Left ventricle myocardium superior (tissue), 1 donor: ENCODE data around the gene CARD11. TPM values are rescaled to one million over a fixed set of nuclear protein-coding genes. Genes with fewer than 3 reads are reported as not detected.
"Not testable (repeated sequence)": the region's sequence is repeated elsewhere in the genome, so short reads cannot be mapped to it uniquely, and the experiment has no call there.

ENCODE experiments used
- ATAC-seq: fragments of 200-7000 bp; cut with Tn5 transposase; one replicate; pipeline ENCODE4 v1.9.1; 2020; ENCODE audit warnings: mild to moderate bottlenecking, moderate library complexity
- DNase-seq: peaks from one replicate; pipeline ENCODE4 v3.0.0-alpha.2; 2020
- intact Hi-C: fragments of 100-400 bp; cut with micrococcal nuclease; formaldehyde crosslinking; loops from one replicate; pipeline ENCODE4 v1.11.0; 2022
- total RNA-seq: library from RNA; stranded (reverse); fragmentation: NEBNext Ultra II Directional; extraction: Animal tissue kit (Norgen Biotek cat#: 25700); gene quantifications from one replicate; pipeline ENCODE4 v1.2.1, GENCODE V29; 2021
- donor health status: DM: no; HTN: yes; CAD: no; lungs with severe emphysema.

The CARD11 gene
- total RNA-seq, 1 donor from 2014 or later: 0.37 TPM

DNA sequence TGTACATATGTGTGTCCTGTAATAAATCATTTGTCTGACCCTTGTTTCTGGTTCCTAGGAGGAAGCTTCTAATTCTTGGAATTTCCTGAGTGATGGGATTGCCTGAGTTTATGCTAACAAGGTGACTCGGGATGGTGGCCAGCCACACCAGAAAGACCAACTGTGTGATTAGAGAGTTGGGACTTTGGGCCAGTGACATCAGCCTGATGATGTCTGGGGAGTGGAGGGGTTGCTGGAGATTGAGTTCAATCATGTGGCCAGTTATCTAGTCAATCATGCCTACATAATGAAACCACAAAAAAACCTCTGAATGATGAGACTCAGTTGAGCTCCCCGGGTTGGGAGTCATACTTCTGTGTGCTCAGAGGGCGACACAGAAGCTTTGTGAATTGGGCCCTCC, 23.5 kb upstream of the CARD11 start:
- DNase-seq (no peak), ATAC-seq (no peak)
- intact Hi-C loops: no loop called here

DNA sequence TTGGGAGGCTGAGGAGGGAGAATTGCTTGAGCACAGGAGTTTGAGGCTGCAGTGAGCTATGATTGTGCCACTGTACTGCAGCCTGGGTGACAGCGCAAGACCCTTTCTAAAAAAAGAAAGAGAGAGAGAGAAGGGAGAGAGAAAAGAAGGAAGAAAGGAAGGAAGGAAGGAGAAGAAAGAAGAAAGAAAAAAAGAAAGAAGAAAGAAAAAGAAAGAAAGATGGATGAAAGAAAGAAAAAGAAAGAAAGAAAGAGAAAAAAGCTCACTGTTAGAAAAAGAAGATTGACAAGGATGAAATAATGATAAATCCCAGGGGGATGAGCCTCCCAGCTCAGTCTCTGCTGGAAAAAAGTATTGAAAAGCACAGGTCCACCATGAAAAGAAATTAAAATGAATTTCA, 22.8 kb upstream of the CARD11 start:
- ATAC-seq (no peak), DNase-seq (no peak)
- intact Hi-C loops: no loop called here

- ATAC-seq (no peak), DNase-seq (peak; percentile 50)
- intact Hi-C loops: no loop called here
Observed at GRCh38 chr7:3065724-3066143, 22.1 kb upstream of the CARD11 start.

DNA sequence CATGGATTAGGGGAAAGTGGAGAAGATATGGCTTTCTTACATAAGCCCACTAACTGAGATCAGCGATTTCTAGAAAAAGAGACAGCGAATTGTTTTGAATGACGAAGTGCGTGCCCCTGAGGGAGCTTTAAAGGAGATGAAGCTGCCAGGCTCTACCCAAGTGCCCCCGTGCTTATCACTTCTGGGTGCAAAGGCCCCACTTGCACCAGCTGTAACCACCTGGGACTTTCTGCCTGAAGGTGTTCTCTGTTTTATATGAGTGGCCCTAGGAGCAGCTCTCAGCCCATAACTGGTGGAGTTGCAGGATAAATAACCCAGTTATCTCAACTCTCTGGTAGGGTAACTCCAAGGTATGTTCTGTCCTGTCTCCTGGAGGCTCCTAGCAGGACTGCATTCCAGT, 20.4 kb upstream of the CARD11 start:
- DNase-seq (no peak), ATAC-seq (no peak)
- intact Hi-C loops: no loop called here

- intact Hi-C loops: no loop called here
- ATAC-seq (no peak), DNase-seq (no peak)
Observed at GRCh38 chr7:3063016-3063753, 19.5 kb upstream of the CARD11 start.

DNA sequence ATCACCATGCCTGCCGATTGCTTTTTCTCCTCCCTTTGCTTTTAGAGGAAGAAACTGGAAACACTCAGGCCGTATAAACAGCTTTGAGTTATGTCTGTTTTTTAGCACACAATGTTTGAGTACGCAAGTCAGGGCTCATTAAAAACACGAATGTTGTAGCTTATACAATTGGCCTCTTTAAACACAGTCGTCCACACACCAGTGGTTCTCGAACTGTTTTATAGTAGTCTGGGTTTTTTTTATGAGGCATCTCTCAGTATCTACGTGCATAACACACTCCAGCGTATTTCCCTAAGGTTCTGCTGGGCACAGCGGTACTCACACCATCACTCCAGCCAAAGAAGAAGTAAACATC, 13.4 kb upstream of the CARD11 start:
- ATAC-seq (no peak), DNase-seq (no peak)
- intact Hi-C loops: no loop called here

DNA sequence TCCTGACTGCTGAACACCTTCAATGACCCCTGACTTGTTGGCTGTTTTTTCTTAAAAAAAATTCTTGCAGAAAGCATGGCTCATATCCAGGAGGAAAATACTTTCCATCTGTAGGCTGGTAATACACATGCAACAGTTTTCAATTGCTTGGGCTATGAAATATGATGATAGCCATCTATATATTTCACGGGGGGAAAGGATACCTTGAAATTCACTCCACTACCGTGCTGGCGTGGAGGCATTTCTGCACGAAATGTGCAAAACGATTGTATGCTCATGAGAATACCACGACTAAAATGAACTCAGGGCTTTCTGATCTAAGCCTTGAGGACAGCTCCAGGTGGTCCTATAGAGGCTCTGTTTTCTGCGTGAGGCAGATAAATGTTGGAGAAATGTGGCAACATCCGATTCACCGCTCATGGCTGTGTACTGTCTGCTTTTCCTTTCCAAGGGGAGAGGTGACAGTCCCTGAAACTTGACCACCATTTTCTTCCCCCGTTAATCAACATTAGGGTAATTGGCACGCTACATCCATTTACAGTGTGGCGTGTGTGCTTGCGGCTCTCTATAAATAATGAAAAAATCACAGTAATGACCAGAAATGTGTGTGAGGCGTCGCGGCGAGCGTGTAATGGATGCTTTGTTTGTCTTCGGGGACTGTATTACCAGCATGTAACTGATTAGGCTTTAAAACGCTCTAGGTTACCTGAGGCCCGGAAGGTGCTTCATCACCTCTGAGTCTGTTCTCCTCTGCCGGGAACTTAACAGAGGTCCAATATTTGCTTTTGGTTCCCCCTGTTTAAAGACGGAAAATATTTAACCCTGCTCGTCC, 12.8 kb upstream of the CARD11 start:
- ATAC-seq (no peak), DNase-seq (no peak)
- intact Hi-C loops: no loop called here

- intact Hi-C loops: no loop called here
- DNase-seq (no peak), ATAC-seq (no peak)
Observed at GRCh38 chr7:3055626-3056025, 12.0 kb upstream of the CARD11 start.

DNA sequence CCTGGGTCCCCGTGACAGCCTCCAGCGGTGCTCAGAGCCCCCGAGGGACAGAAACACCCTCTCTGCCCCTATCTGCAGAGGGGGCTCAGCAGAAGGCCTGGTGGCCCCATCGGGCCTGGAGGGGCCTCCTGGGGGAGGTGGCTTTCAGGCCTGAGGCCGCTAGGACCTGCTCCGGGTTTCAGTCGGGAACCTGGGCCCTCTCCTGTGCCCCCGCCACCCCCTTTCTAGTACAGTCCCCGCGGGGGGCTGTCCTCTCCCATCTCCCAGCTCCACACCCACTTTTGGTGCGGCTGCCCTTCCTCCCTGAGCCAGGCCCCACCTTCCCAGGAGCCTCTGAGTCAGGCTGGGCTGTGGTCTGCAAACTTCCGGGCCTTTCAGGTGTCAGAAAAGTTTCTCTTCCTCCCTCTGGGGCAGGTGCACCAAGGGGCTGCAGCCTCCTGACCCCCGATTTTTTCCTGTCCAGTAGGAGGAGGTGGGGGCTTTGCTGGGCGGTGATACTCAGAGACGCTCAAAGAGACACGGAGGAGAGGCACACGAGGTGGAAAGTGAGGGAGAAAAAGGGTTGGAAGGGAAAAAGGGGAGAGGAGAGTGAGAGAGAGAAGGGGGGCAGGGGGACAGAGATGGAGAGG, 692 bp downstream of the CARD11 start:
- intact Hi-C loops: no loop called here
- DNase-seq (no peak), ATAC-seq (no peak)

DNA sequence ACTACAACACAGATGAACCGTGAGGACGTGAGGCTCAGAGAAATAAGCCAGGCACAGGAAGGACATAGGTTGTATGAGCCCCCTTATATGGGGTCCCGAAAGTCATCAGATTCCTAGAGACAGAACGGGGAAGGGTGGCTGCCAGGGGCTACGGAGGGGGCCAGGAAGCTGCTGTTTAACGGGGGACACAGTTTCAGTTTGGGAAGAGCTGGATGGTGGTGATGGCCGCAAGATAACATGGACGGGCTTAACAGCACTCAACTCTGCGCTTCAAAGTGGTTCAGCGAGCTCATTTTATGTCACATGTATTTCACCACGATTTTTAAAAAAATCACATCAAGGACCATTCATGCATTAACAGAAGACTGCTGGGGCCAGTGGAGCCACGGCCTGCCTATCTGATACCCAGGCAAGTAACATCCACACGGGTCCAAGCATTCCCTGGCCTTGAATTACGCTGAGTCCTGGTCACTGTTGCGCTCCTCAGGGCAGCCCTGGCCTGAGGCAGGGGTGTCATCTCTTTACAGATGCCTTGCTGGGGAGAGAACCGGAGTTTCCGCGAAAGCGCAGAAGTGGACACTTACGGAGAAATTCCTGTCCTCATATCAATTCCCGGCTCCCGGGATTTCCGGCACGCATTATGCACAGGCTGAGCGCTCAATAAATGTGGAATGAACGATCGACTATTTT, 1.5 kb downstream of the CARD11 start:
- intact Hi-C loops: no loop called here
- no peak for ATAC-seq
- no peak for DNase-seq

GRCh38 chr7:3039787-3040186, 3.9 kb downstream of the CARD11 start:
- DNase-seq: no peak
- no peak for ATAC-seq
- intact Hi-C loops: no loop called here

DNA sequence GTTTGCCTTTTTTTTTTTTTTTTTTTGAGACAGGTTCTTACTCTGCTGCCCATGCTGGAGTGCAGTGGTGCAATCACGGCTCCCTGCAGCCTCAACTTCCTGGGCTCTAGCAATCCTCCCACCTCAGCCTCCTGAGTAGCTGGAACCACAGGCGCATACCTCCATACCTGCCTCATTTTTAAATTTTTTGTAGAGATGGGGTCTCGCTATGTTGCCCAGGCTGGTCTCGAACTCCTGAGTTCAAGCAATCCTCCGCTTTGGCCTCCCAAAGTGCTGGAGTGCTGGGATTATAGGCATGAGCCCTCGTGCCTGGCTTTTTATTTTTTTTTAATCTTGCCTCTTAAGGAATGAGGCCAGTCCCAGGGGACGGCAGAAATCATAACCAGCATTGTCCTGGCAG, 5.7 kb downstream of the CARD11 start:
- ATAC-seq, DNase-seq, intact Hi-C loops: not testable (repeated sequence)

GRCh38 chr7:3037259-3037658, 6.4 kb downstream of the CARD11 start:
- intact Hi-C loops: no loop called here
- no peak for DNase-seq
- ATAC-seq: no peak

GRCh38 chr7:3034591-3035150, 9.0 kb downstream of the CARD11 start:
- intact Hi-C loops: no loop called here
- DNase-seq (no peak), ATAC-seq (no peak)

GRCh38 chr7:3033581-3033980, 10.1 kb downstream of the CARD11 start:
- intact Hi-C loops: no loop called here
- no peak for ATAC-seq
- no peak for DNase-seq

GRCh38 chr7:3033136-3033535, 10.5 kb downstream of the CARD11 start:
- ATAC-seq (no peak), DNase-seq (no peak)
- intact Hi-C loops: no loop called here

GRCh38 chr7:3032256-3032655, 11.4 kb downstream of the CARD11 start:
- intact Hi-C loops: no loop called here
- DNase-seq: no peak
- no peak for ATAC-seq

DNA sequence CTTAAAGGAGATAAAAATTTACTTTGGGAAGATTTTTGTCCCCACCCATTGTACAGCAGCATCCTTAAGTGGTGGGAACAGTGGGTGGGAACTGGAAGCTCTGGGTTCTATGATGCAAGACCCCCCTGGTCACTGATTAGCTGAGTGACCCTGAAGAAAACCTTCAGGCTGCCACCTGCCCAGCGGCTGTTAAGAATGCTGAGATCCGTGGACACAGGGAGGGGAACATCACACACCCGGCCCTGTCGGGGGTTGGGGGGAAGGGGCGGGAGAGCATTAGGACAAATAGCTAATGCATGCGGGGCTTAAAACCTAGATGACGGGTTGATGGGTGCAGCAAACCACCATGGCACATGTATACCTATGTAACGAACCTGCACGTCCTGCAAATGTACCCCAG, 14.5 kb downstream of the CARD11 start:
- intact Hi-C loops: no loop called here
- ATAC-seq (no peak), DNase-seq (no peak)

- intact Hi-C loops: no loop called here
Observed at GRCh38 chr7:3028758-3029093, 14.9 kb downstream of the CARD11 start.

More at GRCh38 chr7:3028758-3029093, 14.9 kb downstream of the CARD11 start:
- ATAC-seq: no peak
- no peak for DNase-seq
